Cardiac septum (tissue), 1 donor: ENCODE data around the gene ADCY2. TPM values are rescaled to one million over a fixed set of nuclear protein-coding genes. Genes with fewer than 3 reads are reported as not detected.

Source experiments
- DNase-seq: peaks from one replicate; pipeline ENCODE4 v3.0.0-alpha.2; 2020; ENCODE audit warnings: low spot score
- intact Hi-C: fragments of 100-400 bp; cut with DNase I; formaldehyde crosslinking; loops from one replicate; pipeline ENCODE4 v1.14.0; 2022
- long read RNA-seq: library from polyadenylated mRNA; unstranded; transcript quantifications from one replicate; pipeline ENCODE4 v2.0.0, GENCODE V29; 2021
- total RNA-seq: library from RNA; stranded (reverse); fragmentation: NEBNext Ultra II Directional; extraction: Animal tissue kit (Norgen Biotek cat#: 25700); gene quantifications from one replicate; pipeline ENCODE4 v1.2.1, GENCODE V29; 2021
- donor health status: DM: no; HTN: no; CAD: no.

The ADCY2 gene
- 0.54 TPM for total RNA-seq
- long read RNA-seq, result 0 reads

GRCh38 chr5:7395947-7396712 lies at the start of gene ADCY2:
Gene ADCY2 (plus strand): TSS chr5:7396138. CDS start chr5:7396297, 159 bp downstream.
- DNase-seq, result no peak
- intact Hi-C loops, result loop anchor here (10.0 kb wide), 2 partner anchors 349 to 631 kb away; no protein-coding TSS in a partner anchor

DNA sequence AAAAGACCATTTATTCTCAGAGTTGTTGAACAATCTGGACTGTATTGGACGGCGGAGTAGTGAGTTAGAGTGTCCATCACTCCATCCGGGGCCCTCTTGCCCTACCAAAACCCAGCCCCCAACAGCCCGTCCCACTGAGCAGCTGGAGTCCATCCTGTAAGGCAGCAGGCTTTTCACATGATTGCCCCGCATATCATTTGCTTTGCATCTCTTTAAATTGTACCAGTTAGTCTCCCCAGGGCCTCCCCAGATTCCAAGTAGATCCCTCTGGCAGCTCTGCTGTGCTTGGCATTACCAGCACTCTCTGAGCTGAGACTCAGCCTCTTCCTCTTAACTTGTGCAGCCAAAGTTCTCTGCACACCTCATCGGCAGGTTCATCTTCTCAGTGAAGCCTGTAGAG lies 48.6 kb upstream of the ADCY2 start:
- intact Hi-C loops, result no loop called here
- no peak for DNase-seq

DNA sequence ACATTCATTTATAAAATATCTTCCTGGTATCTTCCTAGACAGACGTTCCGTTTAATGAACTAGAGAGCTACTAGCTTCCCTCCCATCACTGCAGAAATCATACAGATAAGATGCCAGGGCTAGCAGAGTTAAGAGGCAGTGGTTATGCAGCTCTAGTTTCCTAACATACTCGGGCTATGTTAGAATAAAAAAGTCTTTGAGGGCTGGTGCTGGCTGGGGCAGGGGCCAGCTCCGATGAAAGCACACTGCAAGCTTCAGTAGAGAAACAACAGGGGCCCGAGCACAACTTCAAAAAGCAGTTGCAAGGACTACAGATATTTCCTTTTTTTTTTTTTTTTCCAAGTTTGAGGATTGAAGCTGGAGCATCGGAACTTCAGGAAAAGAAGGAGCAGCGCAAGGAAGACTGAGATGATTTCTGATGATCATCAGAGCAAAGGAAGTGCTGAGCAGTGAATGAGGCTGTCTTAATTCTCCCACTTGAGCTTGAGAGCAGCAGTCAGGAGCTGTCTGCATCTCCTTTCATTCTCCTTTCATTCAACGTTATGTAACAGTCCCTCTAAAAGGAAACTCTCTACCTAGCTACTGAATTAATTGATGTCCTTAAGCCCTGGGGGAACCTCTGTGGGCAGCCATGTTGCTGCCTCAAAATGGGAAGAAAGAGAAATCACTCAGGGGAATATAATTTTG lies 47.6 kb upstream of the ADCY2 start:
- DNase-seq, result no peak
- intact Hi-C loops, result no loop called here

DNA sequence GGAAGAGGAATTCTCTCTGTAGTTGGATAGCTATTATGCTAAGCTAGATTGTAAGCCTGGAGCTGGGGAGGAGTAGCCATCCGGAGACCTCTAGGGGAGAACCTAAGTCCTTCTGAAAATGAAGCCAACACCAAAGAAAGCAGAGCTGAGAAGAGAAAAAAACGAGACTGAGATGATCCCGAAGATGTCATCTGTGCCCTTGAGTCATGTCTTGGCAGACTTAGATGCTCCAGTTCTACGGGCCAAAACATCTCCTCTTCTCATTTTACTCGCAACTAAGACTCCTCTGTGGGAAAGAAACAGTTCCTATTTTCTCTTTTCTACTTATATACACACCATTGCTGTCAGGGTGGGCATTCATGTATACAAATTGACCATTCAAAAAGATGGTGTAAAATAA lies 34.3 kb upstream of the ADCY2 start:
- intact Hi-C loops, result no loop called here
- no peak for DNase-seq

DNA sequence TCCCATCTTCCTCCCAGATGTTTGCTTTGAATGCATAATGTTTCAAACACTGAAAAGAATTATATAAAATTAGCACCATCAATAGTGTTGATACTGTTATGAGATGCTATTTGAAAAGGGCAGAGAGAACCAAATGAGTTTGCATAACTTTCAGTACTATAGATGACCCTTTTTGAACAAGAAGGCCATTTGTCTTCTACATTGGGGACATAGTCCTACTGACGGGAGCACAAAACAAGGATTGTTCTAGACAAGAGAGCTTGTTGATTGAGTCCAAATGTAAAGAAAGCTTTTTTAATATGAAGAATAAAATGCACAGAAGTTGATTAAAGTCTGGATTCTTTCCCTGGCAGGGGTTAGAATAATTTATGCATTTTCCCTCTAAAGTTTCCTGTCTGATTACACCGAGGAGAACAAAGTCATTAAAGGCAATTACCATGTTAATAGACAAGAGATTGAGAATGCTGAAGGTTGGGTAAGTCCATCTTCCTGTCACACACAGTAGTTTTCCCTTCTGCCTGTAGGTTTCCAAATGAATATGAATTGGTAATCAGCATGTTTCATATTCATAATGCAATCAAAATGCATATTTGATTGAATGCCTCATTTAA lies 32.8 kb upstream of the ADCY2 start:
- DNase-seq, result no peak
- intact Hi-C loops, result no loop called here

GRCh38 chr5:7364226-7364875 lies 31.6 kb upstream of the ADCY2 start:
- intact Hi-C loops, result no loop called here
- DNase-seq, result no peak

GRCh38 chr5:7367780-7368179 lies 28.2 kb upstream of the ADCY2 start:
- no peak for DNase-seq
- intact Hi-C loops, result no loop called here

DNA sequence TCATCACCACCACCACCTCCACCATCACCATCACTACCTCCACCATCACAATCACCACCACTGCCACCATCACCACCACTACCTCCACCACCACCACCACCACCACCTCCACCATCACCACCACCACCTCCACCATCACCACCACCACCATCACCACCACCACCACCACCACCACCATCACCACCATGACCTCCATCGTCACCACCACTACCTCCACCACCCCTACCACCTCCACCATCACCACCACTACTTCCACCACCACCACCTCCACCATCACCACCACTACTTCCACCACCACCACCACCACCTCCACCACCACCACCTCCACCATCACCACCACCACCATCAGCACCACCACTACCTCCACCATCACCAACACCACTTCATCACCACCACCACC lies 23.5 kb upstream of the ADCY2 start:
- intact Hi-C loops, result no loop called here
- DNase-seq, result no peak

- no peak for DNase-seq
- intact Hi-C loops, result no loop called here
Measured at GRCh38 chr5:7374186-7374585, 21.8 kb upstream of the ADCY2 start.

DNA sequence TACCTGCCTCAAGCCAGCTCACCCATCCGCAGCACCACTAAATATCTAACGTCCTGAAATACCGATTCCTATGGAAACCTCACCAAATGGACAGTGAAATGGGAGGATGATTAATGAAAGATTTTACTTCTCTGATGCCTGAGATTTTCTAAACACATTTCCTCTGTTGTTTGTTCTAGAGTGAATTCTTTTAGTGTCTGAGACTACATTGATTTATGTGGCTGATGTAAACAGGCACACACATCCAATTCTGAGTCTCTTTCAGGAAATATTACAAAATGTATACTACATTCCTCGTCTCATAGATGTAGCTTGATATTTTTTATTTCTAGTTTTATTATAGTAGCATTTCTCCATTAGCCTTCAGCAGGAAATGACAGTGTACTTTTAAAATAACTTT lies 20.5 kb upstream of the ADCY2 start:
- intact Hi-C loops, result no loop called here
- DNase-seq, result no peak

GRCh38 chr5:7376871-7377270 lies 19.1 kb upstream of the ADCY2 start:
- no peak for DNase-seq
- intact Hi-C loops, result no loop called here

- intact Hi-C loops, result no loop called here
Measured at GRCh38 chr5:7377761-7378160, 18.2 kb upstream of the ADCY2 start.

GRCh38 chr5:7382588-7382987 lies 13.3 kb upstream of the ADCY2 start:
- DNase-seq, result no peak
- intact Hi-C loops, result no loop called here

More at GRCh38 chr5:7377761-7378160, 18.2 kb upstream of the ADCY2 start:
- no peak for DNase-seq

DNA sequence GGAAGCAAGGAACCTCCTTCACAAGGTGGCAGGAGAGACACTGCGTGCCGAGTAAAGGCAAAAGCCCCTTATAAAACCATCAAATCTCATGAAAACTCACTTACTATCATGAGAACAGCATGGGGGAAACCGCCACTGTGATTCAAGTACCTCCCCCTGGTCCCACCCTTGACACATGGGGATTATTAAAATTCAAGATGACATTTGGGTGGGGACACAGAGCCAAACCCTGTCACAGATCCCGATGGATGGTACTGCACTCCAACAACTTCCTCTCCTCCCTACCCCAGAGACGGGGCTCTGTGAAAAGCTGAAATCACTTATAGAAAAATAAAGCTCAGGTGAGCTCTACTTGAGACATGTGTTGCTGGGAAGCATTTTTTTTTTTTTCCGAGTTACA lies 10.3 kb upstream of the ADCY2 start:
- intact Hi-C loops, result no loop called here
- DNase-seq, result no peak

DNA sequence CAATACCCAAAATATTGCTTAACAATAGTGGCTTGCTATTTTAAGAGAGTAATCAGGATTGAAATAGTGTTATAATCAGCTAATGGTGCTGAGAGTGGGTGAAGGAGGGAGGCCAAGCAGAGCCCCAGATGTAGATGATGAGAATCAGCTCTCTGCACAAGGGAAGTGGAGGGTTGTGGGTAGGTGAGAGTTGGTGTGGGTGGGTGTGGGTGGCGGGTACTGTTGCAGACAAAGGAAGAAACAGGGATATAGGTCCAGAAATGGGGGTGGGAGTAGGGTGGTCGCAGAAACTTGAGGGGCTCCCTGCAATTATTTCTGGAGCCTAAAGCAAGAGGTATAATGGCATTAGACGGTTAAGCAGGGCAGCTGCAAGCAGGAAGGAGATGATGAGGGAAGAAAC lies 7.4 kb upstream of the ADCY2 start:
- intact Hi-C loops, result no loop called here
- DNase-seq, result no peak

DNA sequence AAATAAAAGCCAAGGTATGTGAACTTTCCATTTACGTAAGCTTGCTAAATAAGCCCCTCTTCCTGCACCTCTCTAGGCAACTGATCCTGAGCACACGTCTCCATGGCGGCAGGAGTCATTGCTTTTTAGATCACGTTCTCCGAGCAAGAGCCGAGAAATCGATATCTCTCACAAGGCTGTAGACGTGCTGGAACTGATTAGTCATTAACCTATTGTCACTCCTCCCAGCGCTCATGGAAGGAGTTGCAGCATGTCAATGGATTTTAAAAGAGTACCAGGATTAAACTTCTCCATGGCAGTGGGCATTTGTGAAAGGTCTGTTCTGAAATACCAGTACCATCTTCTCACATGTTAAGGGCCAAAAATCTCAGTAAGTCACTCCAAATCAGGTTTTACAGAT lies 4.7 kb upstream of the ADCY2 start:
- intact Hi-C loops, result loop anchor here (10.0 kb wide), 2 partner anchors 354 to 626 kb away; no protein-coding TSS in a partner anchor
- no peak for DNase-seq

DNA sequence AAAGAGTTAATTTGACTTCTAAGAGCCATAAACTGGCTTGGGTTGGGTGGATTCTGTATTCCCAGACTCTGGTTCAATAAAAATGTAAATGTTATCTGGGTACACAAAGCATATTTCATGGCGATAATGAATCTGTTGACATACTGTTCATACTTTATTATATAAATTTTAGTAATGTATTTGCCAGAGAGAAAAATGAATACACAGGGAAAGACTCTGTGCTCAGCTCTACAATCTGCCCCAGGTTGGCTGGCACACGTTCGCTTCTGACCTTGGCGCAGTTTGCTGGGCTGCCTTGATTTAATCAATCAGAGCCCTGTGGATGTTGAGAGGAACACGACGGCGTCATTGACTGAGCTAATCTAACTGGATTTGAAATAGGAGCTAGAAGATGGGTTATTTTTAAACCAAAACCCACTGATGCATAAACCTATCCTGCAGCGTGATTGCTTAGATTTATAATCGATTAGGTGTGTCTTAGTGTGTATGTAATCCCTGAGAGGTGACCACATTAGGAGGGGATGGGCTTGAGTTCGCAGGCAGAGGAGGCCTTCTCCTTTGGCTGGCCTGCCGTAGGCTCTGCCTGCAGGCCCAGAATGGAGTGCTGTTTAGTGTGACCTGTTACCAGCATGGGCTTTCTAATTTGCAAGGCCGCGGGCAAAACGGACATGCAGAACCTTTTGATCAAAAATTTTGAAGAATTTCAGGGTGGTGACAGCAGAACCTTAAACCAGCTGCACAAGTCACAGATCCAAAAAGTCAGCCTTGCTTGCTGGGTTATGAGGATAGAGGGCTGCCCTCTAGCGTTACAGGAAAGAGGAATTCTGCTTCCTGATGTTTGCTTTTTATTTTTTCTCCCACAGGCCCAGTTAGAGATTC lies 3.9 kb upstream of the ADCY2 start:
- intact Hi-C loops, result loop anchor here (10.0 kb wide), 2 partner anchors 353 to 627 kb away; no protein-coding TSS in a partner anchor
- no peak for DNase-seq

- intact Hi-C loops, result loop anchor here (10.0 kb wide), 2 partner anchors 352 to 628 kb away; no protein-coding TSS in a partner anchor
- DNase-seq, result no peak
Measured at GRCh38 chr5:7392693-7393024, 3.3 kb upstream of the ADCY2 start.
